IPS-15b (cell line): ENCODE results near the gene CABYR.

Source experiments
- H3K27me3 ChIP-seq: one replicate; pipeline ENCODE4 v1.6.1; 2013; ENCODE audit warnings: low read length; ENCODE audit not compliant: control insufficient read depth, insufficient read depth
- H3K36me3 ChIP-seq: one replicate; pipeline ENCODE4 v1.6.1; 2013; ENCODE audit warnings: low read length; ENCODE audit not compliant: control insufficient read depth, insufficient read depth
- H3K4me1 ChIP-seq: one replicate; pipeline ENCODE4 v1.6.1; 2013; ENCODE audit warnings: mild to moderate bottlenecking, low read length; ENCODE audit not compliant: control insufficient read depth, insufficient read depth
- H3K4me3 ChIP-seq: one replicate; pipeline ENCODE4 v1.5.1; 2013; ENCODE audit warnings: low read depth, low read length
- H3K9ac ChIP-seq: one replicate; pipeline ENCODE4 v1.6.1; 2013; ENCODE audit warnings: low read depth, mild to moderate bottlenecking, low read length
- H3K9me3 ChIP-seq: one replicate; pipeline ENCODE4 v1.6.1; 2013; ENCODE audit warnings: mild to moderate bottlenecking, low read length; ENCODE audit not compliant: control insufficient read depth, insufficient read depth

The CABYR gene, protein sequence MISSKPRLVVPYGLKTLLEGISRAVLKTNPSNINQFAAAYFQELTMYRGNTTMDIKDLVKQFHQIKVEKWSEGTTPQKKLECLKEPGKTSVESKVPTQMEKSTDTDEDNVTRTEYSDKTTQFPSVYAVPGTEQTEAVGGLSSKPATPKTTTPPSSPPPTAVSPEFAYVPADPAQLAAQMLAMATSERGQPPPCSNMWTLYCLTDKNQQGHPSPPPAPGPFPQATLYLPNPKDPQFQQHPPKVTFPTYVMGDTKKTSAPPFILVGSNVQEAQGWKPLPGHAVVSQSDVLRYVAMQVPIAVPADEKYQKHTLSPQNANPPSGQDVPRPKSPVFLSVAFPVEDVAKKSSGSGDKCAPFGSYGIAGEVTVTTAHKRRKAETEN

DNA sequence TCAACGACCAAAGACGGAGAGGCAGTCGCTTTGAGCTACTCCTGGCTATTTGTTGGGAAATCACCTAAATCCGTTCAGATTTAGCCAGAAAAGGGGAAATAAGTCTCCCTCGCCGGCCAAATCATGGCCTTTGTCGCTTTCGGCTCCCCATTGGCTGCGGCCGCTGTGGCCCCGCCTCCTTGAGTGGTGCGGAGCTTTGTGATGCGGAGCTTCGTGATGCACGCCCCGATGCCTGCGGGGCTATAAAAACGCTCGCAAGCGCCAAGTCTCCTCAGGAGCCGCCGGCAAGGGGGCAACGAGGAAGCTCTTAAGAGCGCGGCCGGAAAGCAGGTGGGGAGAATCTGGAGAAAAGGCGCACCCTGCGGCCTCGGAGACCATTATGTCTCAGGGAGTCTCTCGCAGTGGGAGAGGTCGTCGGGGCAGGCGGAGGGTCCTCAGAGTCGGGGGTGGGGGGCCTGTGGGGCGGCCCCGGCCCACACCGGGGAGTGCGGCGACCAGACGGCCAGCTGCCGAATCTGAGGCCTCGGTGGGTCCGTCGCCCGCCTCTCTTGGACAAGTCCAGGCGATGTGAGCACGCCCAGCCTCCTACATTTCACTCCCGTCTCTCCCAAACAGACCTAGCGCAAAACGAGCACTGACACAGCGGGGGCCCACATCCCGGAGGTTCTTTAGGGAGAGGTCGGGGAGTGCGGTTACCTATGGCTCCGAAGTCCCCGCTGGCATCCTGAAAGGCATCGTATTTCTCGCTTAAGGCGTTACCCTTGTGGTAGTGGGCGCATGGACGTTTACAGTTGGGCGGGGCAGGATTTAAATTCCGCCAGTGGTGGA is at the start of gene CABYR:
Gene CABYR, plus strand, starts transcription at position 274 of the 828 bp plus-strand sequence. CDS start 4,053 bp downstream, outside the sequence.
- peak within 1 kb of the TSS; percentile 4 for H3K9ac ChIP-seq
- no peaks in the 10 kb centered on the region for H3K9me3 ChIP-seq
- peaks cover 12% of the 10 kb centered on the region for H3K4me1 ChIP-seq
- H3K27me3 ChIP-seq: no peaks in the 10 kb centered on the region
- H3K4me3 ChIP-seq: peak within 1 kb of the TSS; percentile 71
- peaks cover 2% of the 10 kb centered on the region for H3K36me3 ChIP-seq

DNA sequence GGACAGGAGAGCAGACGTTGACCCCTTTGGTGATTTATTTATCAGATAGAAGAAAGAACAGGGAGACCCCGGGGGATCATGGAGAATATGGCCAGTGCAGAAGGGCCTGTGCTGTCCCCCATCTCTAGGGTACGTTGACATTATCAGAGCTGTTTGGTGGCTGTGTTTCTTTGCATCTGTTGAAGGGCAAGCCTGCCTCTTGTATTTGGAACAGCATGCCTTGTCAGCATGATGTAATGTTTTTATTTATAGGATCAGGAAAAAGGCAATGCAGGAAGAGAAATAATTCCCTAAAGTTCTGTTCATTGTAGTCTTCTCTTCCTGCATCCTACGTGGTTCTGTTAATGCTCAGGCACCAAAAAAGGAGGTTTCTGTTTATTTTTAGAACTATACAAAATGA is 49.8 kb upstream of the CABYR start:
- Histone ChIP-seq H3K4me1 (no peaks in the 10 kb centered on the region), H3K36me3 (no peaks in the 10 kb centered on the region), H3K27me3 (no peaks in the 10 kb centered on the region), H3K4me3 (no peak overlapping the region), H3K9ac (no peak overlapping the region), H3K9me3 (no peaks in the 10 kb centered on the region)

DNA sequence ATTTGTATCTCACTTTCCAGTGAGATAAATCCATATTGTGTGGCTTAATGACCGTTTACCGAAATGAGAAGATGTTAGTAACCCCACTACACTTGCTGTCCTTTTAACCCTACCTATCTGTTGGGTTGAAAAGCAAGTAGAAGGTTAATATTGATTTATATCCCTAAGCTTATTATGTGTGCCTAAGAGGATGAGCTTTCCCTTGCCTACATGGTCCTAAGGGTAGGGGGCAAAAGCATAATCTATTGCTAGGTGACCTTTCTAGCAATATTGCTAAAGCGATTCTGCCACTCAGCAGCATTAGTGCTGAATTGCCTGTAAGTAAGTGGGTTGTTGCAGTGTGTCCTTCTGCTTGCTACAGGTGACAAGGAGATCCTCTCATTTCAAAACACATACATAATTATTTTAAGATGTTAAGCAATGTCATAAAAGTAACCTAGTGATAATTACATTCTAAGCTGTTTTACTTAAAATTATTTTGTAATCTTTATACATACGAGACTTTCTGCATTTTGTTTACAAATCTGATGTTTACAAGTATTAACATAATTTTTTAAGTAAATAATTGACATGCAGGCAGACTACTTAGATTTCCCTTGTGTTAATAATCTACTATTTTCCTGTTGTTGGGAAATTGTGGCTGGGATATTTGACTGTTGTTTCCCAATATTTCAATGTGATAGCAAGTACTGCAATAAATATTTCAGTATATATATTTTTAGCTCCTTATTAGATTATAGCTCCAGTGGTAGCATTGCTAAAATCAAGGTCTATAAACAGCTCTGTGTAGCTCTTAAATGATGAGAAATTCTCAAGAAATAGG is 49.1 kb upstream of the CABYR start:
- H3K9ac ChIP-seq: no peak overlapping the region
- no peaks in the 10 kb centered on the region for H3K27me3 ChIP-seq
- H3K4me3 ChIP-seq: no peak overlapping the region
- H3K36me3 ChIP-seq: no peaks in the 10 kb centered on the region
- no peaks in the 10 kb centered on the region for H3K4me1 ChIP-seq
- no peaks in the 10 kb centered on the region for H3K9me3 ChIP-seq

DNA sequence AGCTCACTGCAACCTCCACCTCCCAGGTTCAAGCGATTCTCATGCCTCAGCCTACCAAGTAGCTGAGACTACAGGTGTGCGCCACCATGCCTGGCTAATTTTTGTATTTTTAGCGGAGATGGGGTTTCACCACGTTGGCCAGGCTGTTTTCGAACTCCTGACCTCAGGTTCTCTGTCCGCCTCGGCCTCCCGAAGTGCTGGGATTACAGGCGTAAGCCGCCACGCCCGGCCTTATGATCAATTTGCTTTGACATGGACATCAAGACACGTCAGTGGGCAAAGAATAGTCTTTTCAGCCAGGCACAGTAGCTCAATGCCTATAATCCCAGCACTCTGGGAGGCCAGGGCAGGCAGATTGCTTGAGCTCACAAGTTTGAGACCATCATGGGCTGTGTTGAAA is 48.0 kb upstream of the CABYR start:
- Histone ChIP-seq H3K4me1 (no peaks in the 10 kb centered on the region), H3K36me3 (no peaks in the 10 kb centered on the region), H3K4me3 (no peak overlapping the region), H3K27me3 (no peaks in the 10 kb centered on the region), H3K9ac (no peak overlapping the region), H3K9me3 (no peaks in the 10 kb centered on the region)

DNA sequence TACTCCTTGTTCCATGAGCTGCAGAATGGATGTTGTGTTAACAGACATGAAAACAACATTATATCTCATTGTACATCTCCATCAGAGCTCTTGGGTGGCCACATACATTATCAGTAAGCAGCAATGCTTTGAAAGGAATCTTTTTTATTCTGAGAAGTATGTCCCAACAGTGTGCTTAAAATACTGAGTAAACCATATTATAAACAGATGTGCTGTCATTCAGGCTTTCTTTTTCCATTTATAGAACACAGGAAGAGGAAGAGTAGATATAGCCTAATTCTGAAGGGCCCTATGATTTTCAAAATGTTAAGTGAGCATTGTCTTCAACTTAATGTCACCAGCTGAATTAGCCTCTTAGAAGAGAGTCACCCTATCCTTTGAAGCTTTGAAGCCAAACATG is 44.3 kb upstream of the CABYR start:
- Histone ChIP-seq H3K27me3 (no peaks in the 10 kb centered on the region), H3K4me1 (no peaks in the 10 kb centered on the region), H3K4me3 (no peak overlapping the region), H3K9me3 (no peaks in the 10 kb centered on the region), H3K36me3 (no peaks in the 10 kb centered on the region), H3K9ac (no peak overlapping the region)

DNA sequence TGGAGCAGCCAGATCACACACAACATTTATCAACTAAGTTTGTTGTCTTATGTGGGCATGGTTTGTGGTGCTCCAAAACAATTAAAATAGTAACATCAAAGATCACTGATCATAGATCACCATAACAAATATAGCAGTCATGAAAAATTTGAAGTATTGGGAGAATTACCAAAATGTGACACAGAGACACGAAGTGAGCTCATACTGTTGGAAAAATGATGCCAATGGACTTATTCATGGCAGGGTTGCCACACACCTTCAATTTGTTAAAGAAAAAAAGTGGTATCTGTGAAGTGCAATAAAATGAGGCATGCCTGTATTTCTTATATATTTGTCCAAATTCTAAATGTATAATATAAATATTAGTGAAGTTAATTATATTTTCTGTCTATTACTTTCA is 42.9 kb upstream of the CABYR start:
- H3K9me3 ChIP-seq: no peaks in the 10 kb centered on the region
- no peak overlapping the region for H3K4me3 ChIP-seq
- no peaks in the 10 kb centered on the region for H3K36me3 ChIP-seq

DNA sequence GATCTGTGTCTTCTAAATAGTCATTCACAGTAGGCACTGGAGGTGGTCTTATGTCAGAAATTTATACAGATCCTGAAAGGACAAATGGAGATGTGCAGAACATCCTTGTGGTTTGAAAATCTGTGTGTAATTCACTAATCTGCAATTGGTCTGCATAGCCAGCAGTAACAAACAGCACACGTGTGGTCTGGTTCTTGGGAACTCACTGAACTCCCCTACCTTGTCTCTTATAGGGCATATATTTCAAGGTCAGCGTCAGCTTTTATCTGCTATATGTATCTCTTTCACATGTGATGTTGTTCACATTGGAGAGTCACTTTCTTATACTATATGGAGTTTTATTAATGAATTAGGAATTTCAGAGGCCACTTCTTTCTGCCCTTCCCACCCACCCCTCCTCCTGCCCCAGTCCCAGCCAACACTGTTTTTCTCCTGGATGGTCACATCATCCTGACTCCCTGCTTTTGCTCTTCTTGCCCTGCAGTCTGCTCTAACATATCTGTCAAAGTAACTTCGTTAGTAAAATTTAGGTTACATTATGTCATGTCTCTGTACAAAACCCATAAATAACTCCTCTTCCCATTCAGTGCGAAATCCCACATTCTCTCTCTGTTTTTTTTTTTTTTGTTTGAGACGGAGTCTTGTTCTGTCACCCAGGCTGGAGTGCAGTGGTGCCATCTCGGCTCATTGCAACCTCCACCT is 35.4 kb upstream of the CABYR start:
- Histone ChIP-seq H3K9me3 (no peaks in the 10 kb centered on the region), H3K4me3 (no peak overlapping the region), H3K36me3 (no peaks in the 10 kb centered on the region), H3K9ac (no peak overlapping the region), H3K27me3 (no peaks in the 10 kb centered on the region), H3K4me1 (no peaks in the 10 kb centered on the region)

More for the DNA sequence above, 42.9 kb upstream of the CABYR start:
- H3K27me3 ChIP-seq: no peaks in the 10 kb centered on the region
- H3K9ac ChIP-seq: no peak overlapping the region
- H3K4me1 ChIP-seq: no peaks in the 10 kb centered on the region

DNA sequence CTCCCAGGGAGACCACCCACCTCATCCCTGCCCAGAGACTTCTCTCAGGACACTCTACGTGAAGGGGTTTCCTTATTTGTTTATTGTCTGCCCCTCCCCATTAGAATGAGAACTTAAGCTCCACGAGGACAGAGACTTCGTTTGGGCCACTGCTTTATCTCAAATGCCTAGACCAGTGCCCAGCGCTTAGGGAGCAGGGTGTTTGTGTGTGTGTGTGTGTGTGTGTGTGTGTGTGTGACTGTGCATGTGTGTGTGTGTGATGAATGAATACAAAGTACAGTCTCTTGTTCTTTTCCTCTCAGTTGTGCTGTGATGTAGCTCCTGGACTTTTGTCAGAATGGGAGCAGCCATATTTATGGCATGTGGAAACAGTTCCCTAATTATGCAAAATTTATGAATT is 34.4 kb upstream of the CABYR start:
- Histone ChIP-seq H3K9me3 (no peaks in the 10 kb centered on the region), H3K9ac (no peak overlapping the region), H3K4me3 (no peak overlapping the region), H3K36me3 (no peaks in the 10 kb centered on the region), H3K4me1 (no peaks in the 10 kb centered on the region), H3K27me3 (no peaks in the 10 kb centered on the region)

DNA sequence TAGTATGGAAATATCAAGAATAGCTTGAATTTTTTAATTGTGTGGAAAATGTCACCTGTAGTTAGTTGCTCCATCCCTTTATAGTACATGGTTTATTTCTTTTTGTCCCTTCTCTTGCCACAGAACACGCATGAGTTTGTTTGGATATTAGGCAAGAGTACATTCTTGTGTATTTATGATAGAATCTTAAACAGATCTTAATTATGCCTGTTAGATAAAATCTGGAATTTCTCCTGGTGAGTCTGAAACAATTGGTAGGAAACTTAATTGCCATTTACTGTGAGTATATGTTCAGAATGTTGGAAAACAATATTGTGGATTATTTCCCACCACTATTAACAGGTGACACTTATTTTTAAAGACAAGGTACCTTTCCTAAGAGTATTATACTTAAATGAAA is 30.2 kb upstream of the CABYR start:
- no peaks in the 10 kb centered on the region for H3K36me3 ChIP-seq
- peaks cover 10% of the 10 kb centered on the region for H3K4me1 ChIP-seq

DNA sequence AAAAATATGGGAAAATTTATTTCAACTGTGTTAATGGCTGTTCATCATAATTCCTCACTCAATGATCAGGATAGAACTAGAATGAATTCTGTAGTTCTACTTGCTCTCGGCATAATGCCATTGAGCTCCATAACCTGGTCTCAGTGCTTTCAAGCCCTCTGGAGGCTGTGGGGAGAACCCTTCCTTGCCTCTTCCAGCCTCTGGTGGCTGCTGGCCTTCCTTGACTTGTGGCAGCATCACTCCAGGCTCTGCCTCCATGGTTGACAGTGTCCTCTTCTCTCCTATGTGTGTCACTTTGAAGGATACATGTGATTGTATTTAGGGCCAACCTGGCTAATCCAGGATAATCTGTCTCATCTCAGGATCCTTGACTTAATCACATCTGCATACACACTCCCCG is 26.9 kb upstream of the CABYR start:
- Histone ChIP-seq H3K9me3 (no peaks in the 10 kb centered on the region), H3K36me3 (no peaks in the 10 kb centered on the region), H3K4me1 (peaks cover 11% of the 10 kb centered on the region), H3K9ac (no peak overlapping the region), H3K27me3 (no peaks in the 10 kb centered on the region), H3K4me3 (no peak overlapping the region)

More for the DNA sequence above, 30.2 kb upstream of the CABYR start:
- no peak overlapping the region for H3K9ac ChIP-seq
- H3K4me3 ChIP-seq: no peak overlapping the region
- H3K9me3 ChIP-seq: no peaks in the 10 kb centered on the region
- no peaks in the 10 kb centered on the region for H3K27me3 ChIP-seq

DNA sequence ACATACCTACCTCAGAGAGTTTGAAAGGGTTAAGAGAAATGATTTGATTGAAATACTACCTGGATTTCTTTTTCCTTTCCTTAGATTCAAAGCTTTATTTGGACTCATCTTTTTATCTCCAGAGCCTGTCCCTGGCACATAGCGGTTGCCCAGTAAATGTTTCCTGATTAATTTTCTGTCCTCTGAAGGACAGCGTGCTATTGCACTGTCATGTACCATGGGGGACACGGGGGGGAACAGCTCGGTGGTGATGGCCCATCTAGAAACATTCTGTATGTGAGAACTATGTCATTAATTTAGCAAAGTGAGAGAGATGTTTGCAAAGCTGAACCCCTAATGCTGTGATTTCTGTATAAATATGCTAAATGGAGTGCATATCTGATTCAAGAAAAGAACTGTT is 26.4 kb upstream of the CABYR start:
- Histone ChIP-seq H3K27me3 (no peaks in the 10 kb centered on the region), H3K4me1 (peaks cover 11% of the 10 kb centered on the region), H3K4me3 (no peak overlapping the region), H3K9me3 (no peaks in the 10 kb centered on the region), H3K36me3 (no peaks in the 10 kb centered on the region), H3K9ac (no peak overlapping the region)
